ENCODE measurements around the gene CAV1. TPM values are rescaled to one million over a fixed set of nuclear protein-coding genes. Genes with fewer than 3 reads are reported as not detected.

Gene CAV1
- total RNA-seq, 1 experiment from 2014 or later: 168 TPM

- no peak for DNase-seq (ENCODE audit: extremely low read depth, low read depth)
Observed at GRCh38 chr7:116553168-116553964, 28.5 kb downstream of the CAV1 start.

DNA sequence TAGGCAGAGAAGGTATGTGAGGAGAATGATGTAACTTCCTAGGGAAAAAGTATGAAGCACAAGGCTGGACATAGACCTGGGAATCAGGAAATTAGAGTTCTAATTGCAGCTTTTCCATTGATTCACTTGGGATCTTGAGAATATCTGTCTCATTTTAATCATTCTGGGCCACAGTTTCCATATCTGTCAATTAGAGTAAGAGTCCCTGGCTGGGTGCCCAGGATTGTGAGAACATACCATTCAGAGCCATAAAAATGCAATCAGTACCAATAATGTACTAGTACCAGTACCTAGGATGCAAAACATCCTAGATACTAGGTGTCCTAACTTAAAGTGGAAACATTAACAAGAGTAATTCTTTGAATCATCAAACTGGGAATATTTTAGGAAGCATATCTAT is 29.6 kb downstream of the CAV1 start:
- no peak for DNase-seq (ENCODE audit: extremely low read depth, low read depth)

DNA sequence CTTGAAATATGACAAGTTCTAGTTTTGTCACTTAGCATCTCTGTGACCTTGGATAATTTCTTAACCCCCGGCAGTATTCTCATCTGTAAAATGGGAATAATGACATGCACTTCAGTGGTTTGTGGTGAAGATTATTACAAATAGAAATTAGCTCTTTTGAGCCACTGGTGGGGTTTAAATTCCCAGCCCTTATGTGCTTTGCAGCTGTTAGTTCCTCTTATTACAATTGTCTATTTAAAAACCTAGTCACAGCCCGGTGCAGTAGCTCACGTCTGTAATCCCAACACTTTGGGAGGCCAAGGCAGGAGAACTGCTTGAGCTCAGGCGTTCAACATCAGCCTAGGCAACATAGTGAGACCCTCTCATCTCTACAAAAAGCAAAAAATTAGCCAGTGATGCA is 30.1 kb downstream of the CAV1 start:
- no peak for DNase-seq (ENCODE audit: extremely low read depth, low read depth)

- DNase-seq (ENCODE audit: extremely low read depth, low read depth): no peak
Observed at GRCh38 chr7:116557066-116557585, 32.3 kb downstream of the CAV1 start.

DNA sequence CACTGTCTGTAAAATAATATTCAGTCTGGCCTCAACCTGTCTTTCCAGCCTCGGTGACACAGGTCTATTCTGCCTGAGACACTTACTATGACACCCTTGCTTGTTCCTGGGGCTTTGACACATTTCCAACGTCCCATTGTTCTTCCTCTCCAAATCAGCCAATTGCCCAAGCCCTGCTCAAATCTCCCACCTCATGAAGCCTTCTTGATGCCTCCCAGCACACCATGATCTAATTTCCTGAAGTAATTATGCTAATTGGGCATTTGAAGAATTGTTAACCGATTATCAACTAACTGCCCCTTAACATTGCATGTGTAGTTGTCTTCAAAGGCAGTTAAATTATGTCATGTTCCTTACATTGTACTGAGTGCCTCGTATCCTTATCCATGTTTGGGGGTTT is 33.1 kb downstream of the CAV1 start:
- no peak for DNase-seq (ENCODE audit: extremely low read depth, low read depth)

- no peak for DNase-seq (ENCODE audit: extremely low read depth, low read depth)
Observed at GRCh38 chr7:116560021-116560970, 35.5 kb downstream of the CAV1 start.

DNA sequence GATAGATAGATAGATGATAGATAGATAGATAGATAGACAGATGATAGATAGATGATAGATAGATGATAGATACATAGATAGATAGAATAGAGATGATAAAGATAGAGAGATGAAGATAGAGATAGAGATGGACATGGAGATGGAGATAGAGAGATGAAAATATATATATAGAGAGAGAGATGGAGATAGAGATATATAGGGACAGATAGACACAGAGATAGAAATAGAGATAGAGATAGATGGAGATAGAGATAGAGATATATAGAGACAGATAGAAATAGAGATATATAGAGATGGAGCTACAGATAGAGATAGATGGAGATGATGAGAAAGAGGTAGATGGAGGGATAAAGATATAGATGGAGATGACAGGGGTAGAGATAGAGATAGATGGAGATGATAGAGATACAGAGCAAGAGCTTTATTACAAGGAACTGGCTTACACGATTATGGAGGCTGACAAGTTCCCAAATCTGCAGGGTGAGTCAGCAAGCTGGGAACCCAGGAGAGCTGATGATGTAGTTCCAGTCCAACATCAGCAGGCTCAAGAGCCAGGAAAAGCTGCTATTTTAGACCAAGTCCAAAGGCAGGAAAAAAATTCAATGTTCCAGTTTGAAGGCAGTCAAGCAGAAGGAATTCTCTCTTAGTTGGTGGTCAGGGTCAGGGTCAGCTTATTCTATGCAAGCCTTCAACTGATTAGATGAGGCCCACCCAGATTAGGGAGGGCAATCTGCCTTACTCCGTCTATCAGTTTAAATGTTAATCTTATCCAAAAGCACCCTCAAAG is 37.1 kb downstream of the CAV1 start:
- no peak for DNase-seq (ENCODE audit: extremely low read depth, low read depth)

DNA sequence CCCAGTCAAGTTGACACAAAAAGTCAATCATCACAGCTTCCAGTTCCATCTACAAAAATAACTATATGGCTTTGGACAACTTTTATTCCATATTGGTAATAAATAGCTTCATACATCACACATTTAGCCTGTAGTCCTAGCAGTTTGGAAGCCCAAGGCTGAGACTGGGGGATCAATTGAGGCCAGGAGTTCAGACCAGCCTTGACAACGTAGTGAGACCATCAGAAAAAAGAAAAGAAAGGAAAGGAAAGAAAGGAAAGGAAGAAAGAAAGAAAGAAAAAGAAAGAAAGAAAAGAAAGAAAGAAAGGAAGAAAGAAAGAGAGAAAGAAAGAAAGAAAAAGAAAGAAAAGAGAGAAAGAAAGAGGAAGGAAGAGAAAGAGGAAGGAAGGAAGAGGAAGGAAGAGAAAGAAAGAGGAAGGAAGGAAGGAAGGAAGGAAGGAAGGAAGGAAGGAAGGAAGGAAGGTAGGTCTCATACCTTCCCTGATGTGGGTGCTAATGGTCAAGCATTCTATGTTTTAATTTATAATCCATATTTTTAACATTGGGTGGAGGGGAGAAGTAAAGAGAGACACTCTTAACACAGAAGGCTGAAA is 37.8 kb downstream of the CAV1 start:
- DNase-seq (ENCODE audit: extremely low read depth, low read depth): no peak

- no peak for DNase-seq (ENCODE audit: extremely low read depth, low read depth)
Observed at GRCh38 chr7:116565981-116566380, 41.1 kb downstream of the CAV1 start.

- DNase-seq (ENCODE audit: extremely low read depth, low read depth): no peak
Observed at GRCh38 chr7:116566666-116567065, 41.8 kb downstream of the CAV1 start.

- no peak for DNase-seq (ENCODE audit: extremely low read depth, low read depth)
Observed at GRCh38 chr7:116569737-116570136, 44.9 kb downstream of the CAV1 start.

- no peak for DNase-seq (ENCODE audit: extremely low read depth, low read depth)
Observed at GRCh38 chr7:116570306-116570705, 45.5 kb downstream of the CAV1 start.

DNA sequence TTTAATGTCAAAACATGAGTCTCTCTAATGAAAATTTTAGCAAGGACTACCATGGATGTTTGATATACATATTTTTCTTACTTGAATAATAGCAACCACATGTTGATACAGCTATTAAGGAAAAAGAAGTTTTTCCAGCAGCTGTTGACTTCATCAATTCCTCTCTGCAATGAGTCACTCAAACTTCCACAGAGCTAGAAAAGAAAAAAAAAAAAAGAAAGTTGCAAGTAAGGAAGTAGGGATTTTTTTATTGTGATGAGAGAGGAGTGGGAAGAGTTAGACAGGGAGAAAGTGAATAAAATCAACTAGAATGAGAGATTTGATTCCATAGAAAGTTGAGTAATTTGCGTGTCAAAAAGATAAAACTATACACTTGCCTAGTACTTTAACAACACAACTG is 46.2 kb downstream of the CAV1 start:
- no peak for DNase-seq (ENCODE audit: extremely low read depth, low read depth)

GRCh38 chr7:116571552-116571951 is 46.7 kb downstream of the CAV1 start:
- no peak for DNase-seq (ENCODE audit: extremely low read depth, low read depth)

DNA sequence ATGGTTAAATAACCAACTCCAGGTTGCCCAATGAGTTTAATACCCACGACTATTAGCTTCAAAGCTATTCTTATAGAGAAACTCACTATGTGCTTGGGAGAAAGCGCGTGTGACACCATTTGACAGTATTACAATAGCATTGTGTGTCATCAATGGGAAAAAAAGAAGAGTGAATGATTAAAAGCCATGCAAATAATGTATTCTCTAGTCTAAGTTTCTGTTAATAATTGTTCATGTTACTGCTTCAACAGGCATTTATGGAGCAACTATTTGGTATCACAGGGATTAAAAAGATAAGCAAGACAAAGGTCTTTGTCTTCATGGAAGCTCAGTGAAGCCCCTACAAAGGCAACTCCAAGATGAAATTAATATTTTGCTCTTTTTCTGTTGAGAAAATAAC is 47.2 kb downstream of the CAV1 start:
- no peak for DNase-seq (ENCODE audit: extremely low read depth, low read depth)

DNA sequence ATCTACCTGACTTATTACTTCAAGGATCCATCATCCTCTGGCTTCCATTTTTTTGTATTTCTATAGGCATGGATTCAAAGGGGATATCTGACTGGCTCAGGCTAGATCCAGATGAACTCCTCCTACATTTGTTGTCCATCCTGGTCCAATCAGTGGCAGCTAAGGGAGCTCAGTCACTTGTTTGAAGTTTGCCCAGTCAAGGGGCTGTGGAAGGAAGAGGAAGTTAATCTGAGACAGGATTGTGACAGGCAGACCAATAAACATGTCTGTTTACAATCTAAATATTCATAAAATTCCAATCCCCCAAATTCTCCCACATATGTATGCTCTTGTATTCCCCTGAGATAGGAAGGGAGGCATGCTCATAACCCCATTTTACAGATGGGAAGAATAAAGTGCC is 48.7 kb downstream of the CAV1 start:
- DNase-seq (ENCODE audit: extremely low read depth, low read depth): no peak

DNA sequence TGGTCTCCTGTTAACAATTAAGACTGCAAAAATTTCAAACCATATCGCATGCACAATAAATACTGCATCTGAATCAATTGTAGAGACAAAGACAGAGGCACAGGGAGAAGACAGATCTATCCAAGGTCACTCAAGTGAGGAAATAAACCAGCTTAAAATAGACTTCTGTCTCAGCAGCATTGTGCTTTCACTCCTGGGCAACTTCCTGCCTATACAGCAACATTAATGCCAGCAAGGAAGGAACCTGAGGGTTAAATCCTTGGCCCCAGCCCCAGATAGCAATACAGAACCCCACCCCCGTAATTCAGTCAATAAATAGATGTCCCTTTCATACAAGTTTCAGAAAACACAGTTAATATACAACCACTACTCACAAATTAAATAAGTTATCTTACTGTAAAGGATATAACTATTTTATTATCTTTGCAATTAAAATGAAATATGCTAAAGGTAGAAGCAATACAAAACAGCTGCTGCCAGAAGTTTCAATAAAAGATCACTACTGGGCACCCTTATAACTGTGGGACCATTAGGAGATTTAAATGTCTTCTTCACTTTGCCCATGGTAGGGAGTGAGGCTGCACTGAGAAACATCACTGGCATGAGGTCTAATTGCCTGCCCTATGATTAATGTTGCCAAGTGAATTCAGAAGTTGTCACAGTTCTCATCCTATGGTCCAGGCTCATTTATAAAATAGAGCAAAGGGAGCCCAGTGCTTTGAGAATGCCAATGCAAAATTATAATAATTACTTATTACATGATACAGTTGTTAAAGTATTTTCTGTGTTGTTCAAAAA is 49.4 kb downstream of the CAV1 start:
- no peak for DNase-seq (ENCODE audit: extremely low read depth, low read depth)

DNA sequence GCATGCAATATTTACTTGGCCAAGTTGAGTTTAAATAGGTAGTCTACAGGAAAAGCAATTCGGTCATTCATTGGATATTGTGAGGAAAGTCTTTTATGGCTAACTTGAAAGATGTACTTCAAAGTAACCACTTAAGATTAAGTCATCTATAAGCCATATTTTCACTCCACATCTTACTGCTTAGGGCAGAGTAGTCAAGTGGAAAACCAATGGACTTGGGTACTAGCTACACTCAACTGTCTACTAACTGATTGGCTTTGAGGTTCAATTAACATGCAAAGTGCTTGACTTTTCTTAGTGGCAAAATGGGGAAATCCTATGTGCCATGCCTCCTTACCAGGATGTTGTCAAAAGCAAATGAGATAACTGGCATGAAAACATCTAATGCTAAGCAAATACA is 51.0 kb downstream of the CAV1 start:
- DNase-seq (ENCODE audit: extremely low read depth, low read depth): no peak

Data from NCI-H460 (cell line).